HCT116 (cell line): ENCODE results near the gene PPFIA2. TPM values are rescaled to one million over a fixed set of nuclear protein-coding genes. Genes with fewer than 3 reads are reported as not detected.

Experiments
- ATAC-seq: fragments of 200-7000 bp; cut with Tn5 transposase; 2 replicates; pipeline ENCODE4 v1.9.1; 2020; ENCODE audit warnings: mild to moderate bottlenecking, moderate library complexity
- BruUV-seq: library from RNA; stranded (reverse); fragments of 400-500 nt; replicated peaks from 2 replicates; lab custom pipeline; 2021; lab: Mats Ljungman, UMichigan
- CTCF ChIA-PET: fragments of 300-600 bp; sonication (Branson Sonifier 250); formaldehyde crosslinking; loops from one replicate; lab custom pipeline; 2021; ENCODE audit warnings: antibody characterized with exemption; lab: Charles Lee
- POLR2A ChIA-PET: fragments of 300-600, 350-600 bp; sonication (Branson Sonifier 250); formaldehyde crosslinking; loops from one replicate; lab custom pipeline; 2021; ENCODE audit warnings: antibody characterized with exemption; lab: Charles Lee
- RAD21 ChIA-PET, 2 experiments: fragments of 300-600 bp; sonication (Branson Sonifier 250); formaldehyde crosslinking; loops; one replicate each; lab custom pipeline; 2023; ENCODE audit warnings: low total read pairs in 2 of 2; ENCODE audit not compliant: uncharacterized antibody in 2 of 2, unreplicated experiment in 2 of 2, low non-redundant PET in 1 of 2; lab: Charles Lee
- DNase-seq: peaks from one replicate; pipeline ENCODE4 v3.0.0-alpha.2; 2010; ENCODE audit warnings: low read depth, low spot score
- H2AFZ ChIP-seq: fragments of 200-600 bp; shearing (Covaris generic), sonication (generic); 2 replicates; pipeline ENCODE4 v1.6.1; 2017; ENCODE audit warnings: low read depth, mixed run types, mixed read lengths, antibody characterized with exemption, low read length; ENCODE audit not compliant: poor library complexity, severe bottlenecking
- H3K27ac ChIP-seq: 2 replicates; pipeline ENCODE4 v1.5.1; 2012; ENCODE audit warnings: low read depth, low read length
- H3K27me3 ChIP-seq: fragments of 200-600 bp; sonication (generic); 2 replicates; pipeline ENCODE4 v1.6.1; 2016; ENCODE audit warnings: mixed run types, low read length, mixed read lengths; ENCODE audit not compliant: insufficient read depth
- H3K36me3 ChIP-seq, 2 experiments: fragments of 200-500 bp in 1 of 2; fragments of 200-600 bp in 1 of 2; sonication (Bioruptor generic) in 1 of 2; sonication (generic) in 1 of 2; 2 replicates each; pipeline versions ENCODE4 v1.5.1 to v1.6.1; 2014 to 2016; ENCODE audit warnings: low read length in 2 of 2, inconsistent platforms in 1 of 2, mixed read lengths in 1 of 2, mixed run types in 1 of 2; ENCODE audit not compliant: insufficient read depth in 2 of 2, control insufficient read depth in 1 of 2
- H3K4me1 ChIP-seq, 2 experiments: fragments of 200-600 bp in 1 of 2; sonication (generic) in 1 of 2; 2 replicates each; pipeline versions ENCODE4 v1.5.1 to v1.6.1; 2012 to 2017; ENCODE audit warnings: low read length in 2 of 2, inconsistent platforms in 1 of 2, mild to moderate bottlenecking in 1 of 2, mixed read lengths in 1 of 2, mixed run types in 1 of 2, moderate library complexity in 1 of 2; ENCODE audit not compliant: insufficient read depth in 2 of 2, control insufficient read depth in 1 of 2
- H3K4me2 ChIP-seq: fragments of 200-600 bp; sonication (generic); 2 replicates; pipeline ENCODE4 v1.6.1; 2017; ENCODE audit warnings: mixed run types, low read length, mixed read lengths
- H3K4me3 ChIP-seq, 2 experiments: fragments of 200-600 bp in 1 of 2; sonication (generic) in 1 of 2; replicated peaks in 1 of 2; 2 replicates each; pipeline ENCODE4 v1.5.1; 2011 to 2016; ENCODE audit warnings: low read length in 2 of 2, control low read depth in 1 of 2, low read depth in 1 of 2, mild to moderate bottlenecking in 1 of 2, mixed read lengths in 1 of 2, mixed run types in 1 of 2
- H3K79me2 ChIP-seq: fragments of 200-600 bp; sonication (generic); 2 replicates; pipeline ENCODE4 v1.6.1; 2017; ENCODE audit warnings: mild to moderate bottlenecking, mixed run types, low read length, moderate library complexity, mixed read lengths; ENCODE audit not compliant: insufficient read depth
- H3K9ac ChIP-seq: fragments of 200-600 bp; sonication (generic); 2 replicates; pipeline ENCODE4 v1.6.1; 2016; ENCODE audit warnings: low read length, mixed read lengths
- H3K9me2 ChIP-seq: fragments of 200-600 bp; sonication (generic), shearing (Covaris generic); 2 replicates; pipeline ENCODE4 v1.6.1; 2017; ENCODE audit warnings: mixed run types, mild to moderate bottlenecking, moderate library complexity; ENCODE audit not compliant: insufficient read depth
- H3K9me3 ChIP-seq, 2 experiments: fragments of 200-500 bp in 1 of 2; fragments of 200-600 bp in 1 of 2; sonication (Bioruptor generic) in 1 of 2; sonication (generic) in 1 of 2; 2 replicates each; pipeline ENCODE4 v1.6.1; 2014 to 2017; ENCODE audit warnings: low read length in 2 of 2, mixed read lengths in 2 of 2, inconsistent platforms in 1 of 2, low read depth in 1 of 2, mild to moderate bottlenecking in 1 of 2, mixed run types in 1 of 2, moderate library complexity in 1 of 2; ENCODE audit not compliant: control insufficient read depth in 1 of 2, insufficient read depth in 1 of 2
- H4K20me1 ChIP-seq: fragments of 200-600 bp; sonication (generic), shearing (Covaris generic); 2 replicates; pipeline ENCODE4 v1.6.1; 2017; ENCODE audit warnings: mixed run types, mild to moderate bottlenecking, moderate library complexity; ENCODE audit not compliant: insufficient read depth
- EGR1 ChIP-seq: IDR thresholded peaks from 2 replicates; pipeline ENCODE4 v1.6.1; 2012; ENCODE audit warnings: low read depth
- ELF1 ChIP-seq: IDR thresholded peaks from 2 replicates; pipeline ENCODE4 v1.6.1; 2012; ENCODE audit warnings: low read depth, borderline replicate concordance
- FOSL1 ChIP-seq: IDR thresholded peaks from 2 replicates; pipeline ENCODE4 v1.6.1; 2012; ENCODE audit warnings: low read depth
- JUND ChIP-seq: IDR thresholded peaks from 2 replicates; pipeline ENCODE4 v1.6.1; 2012
- POLR2AphosphoS5 ChIP-seq: IDR thresholded peaks from 2 replicates; pipeline ENCODE4 v1.6.1; 2011; ENCODE audit warnings: mild to moderate bottlenecking, low read depth, low read length, moderate library complexity
- RAD21 ChIP-seq: IDR thresholded peaks from 2 replicates; pipeline ENCODE4 v1.6.1; 2012; ENCODE audit warnings: low read depth, mild to moderate bottlenecking
- SP1 ChIP-seq: IDR thresholded peaks from 2 replicates; pipeline ENCODE4 v1.6.1; 2012; ENCODE audit warnings: low read depth
- SRF ChIP-seq: IDR thresholded peaks from 2 replicates; pipeline ENCODE4 v1.6.1; 2012; ENCODE audit warnings: low read depth
- YY1 ChIP-seq: IDR thresholded peaks from 2 replicates; pipeline ENCODE4 v1.6.1; 2011; ENCODE audit warnings: low read length, low read depth, moderate library complexity, mild to moderate bottlenecking; ENCODE audit not compliant: insufficient replicate concordance; ENCODE audit errors: extremely low read depth
- ZFX ChIP-seq: fragments of 450-650 bp; IDR thresholded peaks from 2 replicates; pipeline ENCODE4 v1.6.1; 2017
- ZNF274 ChIP-seq: fragments of 200-500 bp; sonication (Bioruptor generic); IDR thresholded peaks from 2 replicates; pipeline ENCODE4 v1.6.1; 2014; ENCODE audit warnings: mild to moderate bottlenecking, low read depth, low read length, inconsistent platforms
- intact Hi-C: fragments of 100-400 bp; cut with micrococcal nuclease; formaldehyde crosslinking; loops from 2 replicates; pipeline ENCODE4 v1.10.0; 2022
- total RNA-seq: library from RNA; stranded (reverse); gene quantifications from one replicate; pipeline ENCODE4 v1.2.1, GENCODE V29; 2021; ENCODE audit not compliant: unreplicated experiment
- TF ChIP-seq, protein P1 (sequence below): IDR thresholded peaks from 2 replicates; pipeline ENCODE4 v1.6.1; 2011; ENCODE audit warnings: mild to moderate bottlenecking, low read length, moderate library complexity; ENCODE audit not compliant: insufficient replicate concordance; ENCODE audit errors: extremely low read depth

Gene PPFIA2
- total RNA-seq, 1 experiment from 2014 or later: not detected

GRCh38 chr12:81209012-81209411 is 550.1 kb downstream of the PPFIA2 start:
- RAD21 ChIA-PET: no interaction called here

More at GRCh38 chr12:81209012-81209411, 550.1 kb downstream of the PPFIA2 start:
- no peaks in the 10 kb centered on the region for H3K36me3 ChIP-seq
- intact Hi-C loops: no loop called here
- ATAC-seq: no peak
- no peaks in the 10 kb centered on the region for H4K20me1 ChIP-seq
- no peaks in the 10 kb centered on the region for H3K27me3 ChIP-seq
- H3K4me3 ChIP-seq: no peak overlapping the region
- H2AFZ ChIP-seq: no peak overlapping the region
- no peak overlapping the region for H3K4me2 ChIP-seq
- no peak for DNase-seq
- ChIA-PET POLR2A (no interaction called here), CTCF (no interaction called here)
- no TSS peak for BruUV-seq
- H3K27ac ChIP-seq: no peak overlapping the region
- peaks cover 0 to 9% of the 10 kb centered on the region in 2 experiments; a peak in 2 of 4 replicates for H3K4me1 ChIP-seq
- TF ChIP-seq YY1 (no peak), ZFX (no peak), RAD21 (no peak), JUND (no peak), ZNF274 (no peak), POLR2AphosphoS5 (no peak), SP1 (no peak), ELF1 (no peak), FOSL1 (no peak), SRF (no peak), EGR1 (no peak)
- TF ChIP-seq, protein P1, sequence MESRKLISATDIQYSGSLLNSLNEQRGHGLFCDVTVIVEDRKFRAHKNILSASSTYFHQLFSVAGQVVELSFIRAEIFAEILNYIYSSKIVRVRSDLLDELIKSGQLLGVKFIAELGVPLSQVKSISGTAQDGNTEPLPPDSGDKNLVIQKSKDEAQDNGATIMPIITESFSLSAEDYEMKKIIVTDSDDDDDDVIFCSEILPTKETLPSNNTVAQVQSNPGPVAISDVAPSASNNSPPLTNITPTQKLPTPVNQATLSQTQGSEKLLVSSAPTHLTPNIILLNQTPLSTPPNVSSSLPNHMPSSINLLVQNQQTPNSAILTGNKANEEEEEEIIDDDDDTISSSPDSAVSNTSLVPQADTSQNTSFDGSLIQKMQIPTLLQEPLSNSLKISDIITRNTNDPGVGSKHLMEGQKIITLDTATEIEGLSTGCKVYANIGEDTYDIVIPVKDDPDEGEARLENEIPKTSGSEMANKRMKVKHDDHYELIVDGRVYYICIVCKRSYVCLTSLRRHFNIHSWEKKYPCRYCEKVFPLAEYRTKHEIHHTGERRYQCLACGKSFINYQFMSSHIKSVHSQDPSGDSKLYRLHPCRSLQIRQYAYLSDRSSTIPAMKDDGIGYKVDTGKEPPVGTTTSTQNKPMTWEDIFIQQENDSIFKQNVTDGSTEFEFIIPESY: no peak
- no peaks in the 10 kb centered on the region for H3K9me3 ChIP-seq
- no peaks in the 10 kb centered on the region for H3K79me2 ChIP-seq
- H3K9ac ChIP-seq: no peak overlapping the region
- H3K9me2 ChIP-seq: no peaks in the 10 kb centered on the region
